HepG2 (cell line): Measurements from ENCODE around the gene PARP11. TPM values are rescaled to one million over a fixed set of nuclear protein-coding genes. Genes with fewer than 3 reads are reported as not detected.

Experiments used
- DRAP1 ChIP-seq: IDR thresholded peaks from 2 replicates; pipeline ENCODE4 v1.6.1; 2016; ENCODE audit warnings: missing genetic modification reagents, missing compliant biosample characterization
- FOXC1 ChIP-seq: sonication (generic); formaldehyde crosslinking; IDR thresholded peaks from 2 replicates; pipeline ENCODE4 v1.8.0; 2022; ENCODE audit warnings: mild to moderate bottlenecking, missing genetic modification reagents, borderline replicate concordance
- HDAC2 ChIP-seq: sonication (generic); formaldehyde crosslinking; IDR thresholded peaks from 2 replicates; pipeline ENCODE4 v1.4.0; 2020; ENCODE audit warnings: missing genetic modification reagents
- HNF1B ChIP-seq: sonication (generic); formaldehyde crosslinking; IDR thresholded peaks from 2 replicates; pipeline ENCODE4 v1.5.1; 2020; ENCODE audit warnings: mild to moderate bottlenecking, moderate library complexity, missing genetic modification reagents
- KDM5B ChIP-seq: sonication (generic); formaldehyde crosslinking; IDR thresholded peaks from 2 replicates; pipeline ENCODE4 v1.4.0; 2020; ENCODE audit warnings: missing genetic modification reagents, mild to moderate bottlenecking, borderline replicate concordance
- PBX2 ChIP-seq: IDR thresholded peaks from 2 replicates; pipeline ENCODE4 v1.6.1; 2016; ENCODE audit warnings: control low read depth
- PRDM15 ChIP-seq: sonication (generic); formaldehyde crosslinking; IDR thresholded peaks from 2 replicates; pipeline ENCODE4 v1.4.0; 2020; ENCODE audit warnings: missing genetic modification reagents
- RFX3 ChIP-seq: IDR thresholded peaks from 2 replicates; pipeline ENCODE4 v1.6.1; 2016; ENCODE audit warnings: missing biosample characterization, missing genetic modification reagents
- TBX2 ChIP-seq: sonication (generic); formaldehyde crosslinking; IDR thresholded peaks from 2 replicates; pipeline ENCODE4 v1.5.0; 2020; ENCODE audit warnings: missing genetic modification reagents, mild to moderate bottlenecking, borderline replicate concordance
- TEAD2 ChIP-seq: sonication (generic); formaldehyde crosslinking; IDR thresholded peaks from 2 replicates; pipeline ENCODE4 v1.9.0; 2021; ENCODE audit warnings: missing genetic modification reagents
- TGIF2 ChIP-seq: IDR thresholded peaks from 2 replicates; pipeline ENCODE4 v1.6.1; 2016; ENCODE audit warnings: control low read depth, missing compliant biosample characterization
- ZBTB7A ChIP-seq: sonication (generic); formaldehyde crosslinking; IDR thresholded peaks from 2 replicates; pipeline ENCODE4 v1.8.0; 2022; ENCODE audit warnings: mild to moderate bottlenecking, missing genetic modification reagents
- ZNF44 ChIP-seq: sonication (generic); formaldehyde crosslinking; IDR thresholded peaks from 2 replicates; pipeline ENCODE4 v1.5.1; 2020; ENCODE audit warnings: mild to moderate bottlenecking, missing genetic modification reagents
- ZNF737 ChIP-seq: sonication (generic); formaldehyde crosslinking; IDR thresholded peaks from 2 replicates; pipeline ENCODE4 v1.5.0; 2020; ENCODE audit warnings: missing genetic modification reagents, mild to moderate bottlenecking, borderline replicate concordance
- ZNF770 ChIP-seq: sonication (generic); formaldehyde crosslinking; IDR thresholded peaks from 2 replicates; pipeline ENCODE4 v1.5.0; 2020; ENCODE audit warnings: mild to moderate bottlenecking, missing genetic modification reagents
- ZZZ3 ChIP-seq: sonication (generic); formaldehyde crosslinking; IDR thresholded peaks from 2 replicates; pipeline ENCODE4 v1.4.0; 2020; ENCODE audit warnings: missing genetic modification reagents, mild to moderate bottlenecking, borderline replicate concordance
- polyA plus RNA-seq, 8 experiments: library from polyadenylated mRNA; depleted of rRNA in 3 of 8; stranded (reverse) in 7 of 8; unstranded in 1 of 8; fragments of >200 nt; fragmentation: Illumina TruSeq in 4 of 8; extraction: Trizol in 4 of 8; gene quantifications; 2 replicates each; pipeline versions ENCODE4 v1.2.1 to v1.2.3, GENCODE V29; 2011 to 2016; ENCODE audit warnings: low read depth in 4 of 8, missing spikeins in 1 of 8, mixed read lengths in 1 of 8; ENCODE audit not compliant: insufficient read depth in 1 of 8
- total RNA-seq, 5 experiments: library from RNA; depleted of rRNA; stranded (reverse); fragments of >200 nt; fragmentation: Illumina TruSeq; extraction: Trizol; gene quantifications; 2 replicates each; pipeline ENCODE4 v1.2.3, GENCODE V29; 2016; ENCODE audit warnings: low read depth in 1 of 5

The PARP11 gene
- total and polyA plus RNA-seq, 2 of the 13 experiments (the other 11 are each of a cell fraction or from before 2014, with no cell fraction given): 4.0 to 7.6 TPM

GRCh38 chr12:3872800-3873636, at the start of gene PARP11 (continued):
- TF ChIP-seq FOXC1: peak; percentile 63; the same call in 1 of the 2 replicates
- TF ChIP-seq TGIF2 (CRISPR knock-in tag): no peak
- TF ChIP-seq HNF1B (CRISPR knock-in tag): 0 out of 2 replicates have a peak, but pooled peaks have one; percentile 40
- peak; percentile 98 for TF ChIP-seq DRAP1 (CRISPR knock-in tag)
- 0 out of 2 replicates have a peak, but pooled peaks have one; percentile 11 for TF ChIP-seq PRDM15
- no peak for TF ChIP-seq RFX3 (CRISPR knock-in tag)
- TF ChIP-seq TEAD2 (CRISPR knock-in tag): no peak
- 0 out of 2 replicates have a peak, but pooled peaks have one; percentile 6 for TF ChIP-seq HDAC2 (CRISPR knock-in tag)
- no peak for TF ChIP-seq ZZZ3
- TF ChIP-seq TBX2: no peak
- TF ChIP-seq ZNF737 (CRISPR knock-in tag): no peak
- TF ChIP-seq ZNF770 (CRISPR knock-in tag): no peak
- no peak for TF ChIP-seq ZBTB7A
- no peak for TF ChIP-seq KDM5B
- no peak for TF ChIP-seq ZNF44 (CRISPR knock-in tag)
- no peak for TF ChIP-seq PBX2 (CRISPR knock-in tag)
